GM19193 (cell line): ENCODE measurements around the gene RELT.
A peak's percentile ranks its signal among the peaks of the same experiment; 100 is the strongest.

Experiments
- POLR2A ChIP-seq: IDR thresholded peaks from 4 replicates; pipeline ENCODE4 v1.6.1; 2011; ENCODE audit not compliant: insufficient read depth, insufficient read length; ENCODE audit errors: extremely low read depth

The RELT gene

GRCh38 chr11:73393479-73394415, 17.5 kb downstream of the RELT start:
- no peak for TF ChIP-seq POLR2A

DNA sequence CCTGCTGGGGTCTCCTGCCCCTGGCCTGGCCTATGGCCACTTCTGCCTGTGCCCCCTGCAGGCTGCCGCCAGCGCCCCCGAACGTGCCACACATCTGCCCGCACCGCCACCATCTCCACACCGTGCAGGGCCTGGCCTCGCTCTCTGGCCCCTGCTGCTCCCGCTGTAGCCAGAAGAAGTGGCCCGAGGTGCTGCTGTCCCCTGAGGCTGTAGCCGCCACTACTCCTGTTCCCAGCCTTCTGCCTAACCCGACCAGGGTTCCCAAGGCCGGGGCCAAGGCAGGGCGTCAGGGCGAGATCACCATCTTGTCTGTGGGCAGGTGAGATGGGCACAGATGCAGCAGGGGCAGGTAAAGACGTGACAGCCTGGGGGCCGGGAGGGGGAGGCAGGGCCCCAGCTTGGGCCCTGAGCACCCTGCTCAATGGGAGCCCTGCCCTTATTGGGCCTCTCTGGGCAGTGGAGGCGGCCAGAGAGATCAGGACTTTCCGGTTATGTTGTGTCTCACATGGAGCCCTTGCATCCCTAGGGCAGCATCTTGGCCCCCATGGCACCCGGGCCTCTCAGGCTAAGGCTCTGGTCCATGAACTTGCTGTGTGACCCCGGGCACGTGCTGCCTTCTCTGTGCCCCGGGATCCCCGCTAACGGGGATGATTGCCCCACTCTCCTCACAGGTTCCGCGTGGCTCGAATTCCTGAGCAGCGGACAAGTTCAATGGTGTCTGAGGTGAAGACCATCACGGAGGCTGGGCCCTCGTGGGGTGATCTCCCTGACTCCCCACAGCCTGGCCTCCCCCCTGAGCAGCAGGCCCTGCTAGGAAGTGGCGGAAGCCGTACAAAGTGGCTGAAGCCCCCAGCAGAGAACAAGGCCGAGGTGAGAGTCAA, 18.5 kb downstream of the RELT start:
- peak; percentile 31 for TF ChIP-seq POLR2A

- no peak for TF ChIP-seq POLR2A
These were observed 19.4 kb downstream of the RELT start for GRCh38 chr11:73395297-73396208.

DNA sequence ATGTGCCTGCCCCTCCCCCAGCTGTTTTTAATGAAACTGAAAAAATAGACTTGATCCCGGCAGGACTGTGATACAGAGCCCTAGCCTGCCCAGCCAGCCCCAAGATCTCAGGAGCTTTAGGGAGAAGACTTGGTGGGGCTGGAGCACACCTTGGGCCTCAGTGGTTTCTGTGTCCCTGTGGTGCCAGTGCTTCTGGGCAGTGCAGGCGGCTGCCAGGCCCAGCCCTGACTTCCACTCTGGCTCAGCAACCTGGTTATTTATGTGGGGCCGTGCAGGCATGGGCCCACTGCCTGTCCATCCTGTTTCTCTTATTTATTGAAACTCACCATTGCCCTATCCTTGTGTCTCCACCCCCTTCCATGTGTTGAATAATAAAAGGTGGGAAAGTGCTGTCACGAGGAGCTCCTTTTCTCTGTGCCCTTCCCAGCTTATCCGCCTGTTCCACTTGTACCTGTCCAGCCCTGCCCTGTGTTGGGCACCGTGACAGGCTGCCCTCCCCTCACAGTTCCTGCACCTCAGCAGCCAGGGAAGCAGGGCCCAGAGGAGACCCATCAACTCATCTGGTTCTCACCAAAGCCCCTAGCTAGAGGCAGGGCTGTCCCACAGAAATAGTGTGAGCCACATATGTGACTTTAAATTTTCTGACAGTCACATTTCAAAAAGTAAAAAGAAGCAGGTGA, 20.2 kb downstream of the RELT start:
- no peak for TF ChIP-seq POLR2A

GRCh38 chr11:73396985-73397384, 20.8 kb downstream of the RELT start:
- no peak for TF ChIP-seq POLR2A

DNA sequence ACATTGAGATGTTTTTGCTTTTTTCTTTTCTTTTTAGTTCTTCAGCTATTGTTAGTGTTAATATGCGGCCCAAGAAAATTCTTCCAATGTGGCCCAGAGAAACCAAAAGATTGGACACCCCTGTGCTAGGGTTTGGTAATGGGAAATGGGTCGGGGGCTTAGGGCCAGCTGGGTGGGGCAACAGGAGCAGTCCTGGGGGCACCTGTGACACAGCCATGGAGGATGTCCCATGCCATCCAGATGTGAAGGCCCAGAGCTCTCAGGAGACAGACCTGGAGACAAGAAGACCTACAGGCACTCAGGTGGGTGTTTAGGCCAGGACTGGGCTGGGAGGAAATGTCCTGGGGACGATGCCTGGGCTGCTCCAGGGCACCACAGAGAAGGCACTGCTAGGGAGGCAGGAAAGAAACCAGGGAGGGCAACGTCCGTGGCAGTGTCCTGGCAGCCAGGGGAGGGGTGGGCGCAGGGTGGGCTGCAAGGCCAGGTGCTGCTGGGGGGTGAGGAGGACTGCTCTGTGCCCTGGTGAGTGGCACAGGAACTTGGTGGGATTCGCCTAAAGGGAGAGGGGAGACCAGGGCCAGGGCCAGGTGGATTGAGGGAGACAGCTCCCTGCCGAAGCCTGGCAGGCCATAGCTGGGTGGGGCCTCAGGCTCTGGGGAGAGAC, 21.4 kb downstream of the RELT start:
- TF ChIP-seq POLR2A, result no peak

DNA sequence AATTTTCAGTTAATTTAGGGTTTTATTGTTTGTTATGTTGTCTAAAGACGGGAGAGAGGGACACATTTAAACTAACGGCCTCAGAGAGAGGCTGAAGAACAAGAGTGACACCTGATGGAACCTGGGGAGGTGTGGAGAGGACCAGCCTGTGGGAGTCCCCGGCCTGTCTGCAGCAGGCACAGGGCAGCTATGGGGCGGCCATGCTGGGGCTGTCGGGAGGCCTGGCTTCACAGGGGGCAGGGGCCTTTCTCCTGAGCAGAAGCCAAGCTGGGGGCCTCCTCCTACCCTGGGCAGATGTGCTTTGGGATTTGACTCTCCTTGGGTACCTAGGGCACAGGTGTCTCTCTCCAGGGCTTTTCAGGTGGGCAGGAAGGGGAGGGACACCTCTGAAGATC, 21.9 kb downstream of the RELT start:
- TF ChIP-seq POLR2A, result no peak

DNA sequence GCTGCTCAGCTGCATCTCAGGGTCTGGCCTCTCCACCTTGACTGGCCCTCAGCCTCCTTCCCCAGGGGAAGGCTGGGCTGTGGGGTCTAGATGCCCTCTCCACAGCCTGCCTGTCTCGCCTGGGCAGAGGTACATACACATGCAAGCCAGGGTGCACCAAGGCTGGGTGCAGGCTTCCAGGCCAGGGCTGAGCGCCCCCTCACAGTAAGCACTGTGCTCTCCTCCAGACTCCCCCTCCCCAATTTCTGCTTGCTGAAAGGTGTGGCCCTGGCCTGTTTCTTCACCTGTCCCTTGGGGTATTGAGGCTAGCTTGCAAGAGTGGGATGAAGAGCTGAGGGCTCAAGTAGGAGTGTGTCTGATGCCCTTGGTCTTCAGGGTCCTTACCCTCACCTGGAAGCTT, 22.5 kb downstream of the RELT start:
- no peak for TF ChIP-seq POLR2A

GRCh38 chr11:73399159-73399590, 23.0 kb downstream of the RELT start:
- TF ChIP-seq POLR2A, result no peak

DNA sequence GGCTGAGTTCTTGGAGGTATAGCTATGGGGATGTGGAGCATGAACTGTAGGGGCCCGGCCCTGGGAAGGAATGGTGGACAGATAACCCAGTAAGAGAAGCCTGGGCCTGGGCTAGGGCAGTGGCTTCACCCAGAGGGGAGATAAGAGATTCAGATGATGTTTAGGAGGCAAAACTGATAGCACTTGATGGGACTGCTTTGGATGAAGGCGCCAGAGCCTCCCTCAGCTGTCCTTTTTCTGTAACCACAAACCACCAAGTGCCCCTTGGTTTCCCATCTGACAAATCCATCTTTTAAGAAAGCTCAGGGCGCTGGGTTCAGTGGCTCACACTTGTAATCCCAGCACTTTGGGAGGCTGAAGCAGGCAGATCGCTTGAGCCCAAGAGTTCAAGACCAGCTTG, 23.4 kb downstream of the RELT start:
- TF ChIP-seq POLR2A, result no peak

GRCh38 chr11:73400293-73400692, 24.1 kb downstream of the RELT start:
- TF ChIP-seq POLR2A, result no peak

DNA sequence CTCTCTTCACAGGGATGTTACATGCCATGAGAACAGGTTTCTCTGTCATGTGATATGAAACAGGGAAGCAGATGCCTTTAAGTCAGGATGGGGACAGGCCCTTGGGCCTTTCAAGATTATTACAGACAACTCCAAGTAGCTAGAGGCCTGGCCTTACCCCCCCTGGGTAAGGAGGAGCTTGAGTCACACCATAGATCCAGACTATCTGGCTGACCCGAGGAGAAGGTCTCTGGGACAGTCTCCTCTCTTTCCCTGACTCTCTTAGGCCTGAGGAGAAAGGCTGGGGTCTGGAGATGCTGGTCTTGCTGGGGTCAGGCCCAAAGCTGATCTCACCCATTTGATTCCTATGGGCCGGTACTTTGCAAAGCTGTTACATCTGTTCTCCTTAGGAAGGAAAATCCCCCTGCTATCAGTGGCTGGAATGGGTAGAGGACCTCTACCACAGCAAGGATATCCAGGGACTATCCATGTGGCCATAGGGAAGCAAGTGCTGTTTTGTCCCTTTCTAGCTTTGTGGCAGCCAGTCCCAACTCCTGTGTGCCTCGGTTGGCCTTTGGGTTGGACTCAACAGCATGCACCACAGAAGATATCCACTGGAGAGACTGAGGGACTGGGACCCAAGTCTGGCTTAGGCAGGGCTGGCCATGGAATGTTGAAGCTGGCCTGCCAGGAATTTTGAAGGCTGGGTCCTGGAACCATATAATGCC, 25.2 kb downstream of the RELT start:
- TF ChIP-seq POLR2A, result no peak
